ENCODE measurements around the gene GRIN1. TPM values are rescaled to one million over a fixed set of nuclear protein-coding genes. Genes with fewer than 3 reads are reported as not detected.
A peak's percentile ranks its signal among the peaks of the same experiment; 100 is the strongest.

The GRIN1 gene
- total RNA-seq, 2 experiments from 2014 or later = 0.06 to 0.15 TPM

DNA sequence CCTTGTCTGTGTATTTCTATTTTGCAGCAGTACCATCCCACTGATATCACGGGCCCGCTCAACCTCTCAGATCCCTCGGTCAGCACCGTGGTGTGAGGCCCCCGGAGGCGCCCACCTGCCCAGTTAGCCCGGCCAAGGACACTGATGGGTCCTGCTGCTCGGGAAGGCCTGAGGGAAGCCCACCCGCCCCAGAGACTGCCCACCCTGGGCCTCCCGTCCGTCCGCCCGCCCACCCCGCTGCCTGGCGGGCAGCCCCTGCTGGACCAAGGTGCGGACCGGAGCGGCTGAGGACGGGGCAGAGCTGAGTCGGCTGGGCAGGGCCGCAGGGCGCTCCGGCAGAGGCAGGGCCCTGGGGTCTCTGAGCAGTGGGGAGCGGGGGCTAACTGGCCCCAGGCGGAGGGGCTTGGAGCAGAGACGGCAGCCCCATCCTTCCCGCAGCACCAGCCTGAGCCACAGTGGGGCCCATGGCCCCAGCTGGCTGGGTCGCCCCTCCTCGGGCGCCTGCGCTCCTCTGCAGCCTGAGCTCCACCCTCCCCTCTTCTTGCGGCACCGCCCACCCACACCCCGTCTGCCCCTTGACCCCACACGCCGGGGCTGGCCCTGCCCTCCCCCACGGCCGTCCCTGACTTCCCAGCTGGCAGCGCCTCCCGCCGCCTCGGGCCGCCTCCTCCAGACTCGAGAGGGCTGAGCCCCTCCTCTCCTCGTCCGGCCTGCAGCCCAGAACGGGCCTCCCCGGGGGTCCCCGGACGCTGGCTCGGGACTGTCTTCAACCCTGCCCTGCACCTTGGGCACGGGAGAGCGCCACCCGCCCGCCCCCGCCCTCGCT is 29.0 kb downstream of the GRIN1 start:
- no peak for DNase-seq (ENCODE audit: low spot score)
- Histone ChIP-seq H3K36me3 (ENCODE audit: insufficient read depth, low read length) (no peaks in the 10 kb centered on the region), H3K79me2 (ENCODE audit: insufficient read depth, low read depth, low read length) (no peaks in the 10 kb centered on the region), H2AFZ (ENCODE audit: low read length) (no peak overlapping the region), H3K4me1 (ENCODE audit: insufficient read depth, low read length, poor library complexity, severe bottlenecking) (peaks cover 4% of the 10 kb centered on the region), H3K9me2 (ENCODE audit: insufficient read depth, low read length) (no peaks in the 10 kb centered on the region), H3K9me3 (ENCODE audit: low read length) (no peaks in the 10 kb centered on the region), H3K4me3 (ENCODE audit: low read depth, low read length, poor library complexity, severe bottlenecking) (no peak overlapping the region), H3K4me2 (ENCODE audit: low read length) (no peak overlapping the region), H4K20me1 (ENCODE audit: insufficient read depth, low read length) (no peaks in the 10 kb centered on the region), H3K27ac (ENCODE audit: low read depth, low read length, poor library complexity, severe bottlenecking) (no peak overlapping the region)
- BruUV-seq (replicated peaks) = no TSS peak
- TF ChIP-seq, protein P1, sequence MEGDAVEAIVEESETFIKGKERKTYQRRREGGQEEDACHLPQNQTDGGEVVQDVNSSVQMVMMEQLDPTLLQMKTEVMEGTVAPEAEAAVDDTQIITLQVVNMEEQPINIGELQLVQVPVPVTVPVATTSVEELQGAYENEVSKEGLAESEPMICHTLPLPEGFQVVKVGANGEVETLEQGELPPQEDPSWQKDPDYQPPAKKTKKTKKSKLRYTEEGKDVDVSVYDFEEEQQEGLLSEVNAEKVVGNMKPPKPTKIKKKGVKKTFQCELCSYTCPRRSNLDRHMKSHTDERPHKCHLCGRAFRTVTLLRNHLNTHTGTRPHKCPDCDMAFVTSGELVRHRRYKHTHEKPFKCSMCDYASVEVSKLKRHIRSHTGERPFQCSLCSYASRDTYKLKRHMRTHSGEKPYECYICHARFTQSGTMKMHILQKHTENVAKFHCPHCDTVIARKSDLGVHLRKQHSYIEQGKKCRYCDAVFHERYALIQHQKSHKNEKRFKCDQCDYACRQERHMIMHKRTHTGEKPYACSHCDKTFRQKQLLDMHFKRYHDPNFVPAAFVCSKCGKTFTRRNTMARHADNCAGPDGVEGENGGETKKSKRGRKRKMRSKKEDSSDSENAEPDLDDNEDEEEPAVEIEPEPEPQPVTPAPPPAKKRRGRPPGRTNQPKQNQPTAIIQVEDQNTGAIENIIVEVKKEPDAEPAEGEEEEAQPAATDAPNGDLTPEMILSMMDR (conservative IDR thresholded peaks at IDR 0.05; ENCODE audit: low read length) = no peak
- no peak for TF ChIP-seq EZH2phosphoT487 (IDR thresholded peaks at IDR 0.05; ENCODE audit: borderline replicate concordance, low read depth, low read length)
- intact Hi-C loops (cut with micrococcal nuclease; ENCODE audit: unreplicated experiment) = no loop called here
- CTCF ChIA-PET (ENCODE audit: unreplicated experiment) = interaction anchor here (0.5 kb wide), 1 partner anchor 31 kb away, joined by 3 read pairs; no protein-coding TSS in a partner anchor
- POLR2A ChIA-PET = no interaction called here

- ChIA-PET CTCF (ENCODE audit: unreplicated experiment) (interaction anchor here (0.5 kb wide), 1 partner anchor 32 kb away, joined by 3 read pairs; no protein-coding TSS in a partner anchor), POLR2A (no interaction called here)
- Histone ChIP-seq H3K9me2 (ENCODE audit: insufficient read depth, low read length) (no peaks in the 10 kb centered on the region), H3K79me2 (ENCODE audit: insufficient read depth, low read depth, low read length) (no peaks in the 10 kb centered on the region), H3K9me3 (ENCODE audit: low read length) (no peaks in the 10 kb centered on the region), H2AFZ (ENCODE audit: low read length) (no peak overlapping the region), H3K4me1 (ENCODE audit: insufficient read depth, low read length, poor library complexity, severe bottlenecking) (peaks cover 4% of the 10 kb centered on the region), H4K20me1 (ENCODE audit: insufficient read depth, low read length) (no peaks in the 10 kb centered on the region), H3K36me3 (ENCODE audit: insufficient read depth, low read length) (no peaks in the 10 kb centered on the region), H3K27ac (ENCODE audit: low read depth, low read length, poor library complexity, severe bottlenecking) (no peak overlapping the region), H3K4me3 (ENCODE audit: low read depth, low read length, poor library complexity, severe bottlenecking) (peak overlapping the region; percentile 26), H3K4me2 (ENCODE audit: low read length) (peak overlapping the region; percentile 50; the same call in 1 of the 2 replicates)
- DNase-seq (ENCODE audit: low spot score) = no peak
- TF ChIP-seq EZH2phosphoT487 (IDR thresholded peaks at IDR 0.05; ENCODE audit: borderline replicate concordance, low read depth, low read length) = peak; percentile 35; the same call in 1 of the 2 replicates
- TF ChIP-seq, protein P1 (conservative IDR thresholded peaks at IDR 0.05; ENCODE audit: low read length) = no peak
- intact Hi-C loops (cut with micrococcal nuclease; ENCODE audit: unreplicated experiment) = no loop called here
- BruUV-seq (replicated peaks) = no TSS peak
Measured at GRCh38 chr9:137168573-137168903, 29.6 kb downstream of the GRIN1 start.
